T-helper 9 cell (primary cell): ENCODE results near the gene FOXN3.
"Not testable (repeated sequence)": the region's sequence is repeated elsewhere in the genome, so short reads cannot be mapped to it uniquely, and the experiment has no call there.

ENCODE experiments used
- DNase-seq: peaks from one replicate; pipeline ENCODE4 v3.0.0-alpha.2; 2020

FOXN3 gene

GRCh38 chr14:89151693-89152092, 265.3 kb downstream of the FOXN3 start:
- not testable (repeated sequence) for DNase-seq

GRCh38 chr14:89146274-89146673, 270.8 kb downstream of the FOXN3 start:
- no peak for DNase-seq

- DNase-seq = no peak
Observed at GRCh38 chr14:89144642-89145041, 272.4 kb downstream of the FOXN3 start.

- DNase-seq = no peak
Observed at GRCh38 chr14:89144066-89144465, 273.0 kb downstream of the FOXN3 start.

GRCh38 chr14:89143595-89143994, 273.4 kb downstream of the FOXN3 start:
- no peak for DNase-seq

- DNase-seq = no peak
Observed at GRCh38 chr14:89142366-89142765, 274.7 kb downstream of the FOXN3 start.

GRCh38 chr14:89141862-89142261, 275.2 kb downstream of the FOXN3 start:
- DNase-seq = no peak

- no peak for DNase-seq
Observed at GRCh38 chr14:89140326-89140725, 276.7 kb downstream of the FOXN3 start.

GRCh38 chr14:89139404-89140247, 277.4 kb downstream of the FOXN3 start:
- DNase-seq = no peak

GRCh38 chr14:89138846-89139245, 278.2 kb downstream of the FOXN3 start:
- DNase-seq = no peak

- no peak for DNase-seq
Observed at GRCh38 chr14:89137526-89138163, 279.4 kb downstream of the FOXN3 start.

- no peak for DNase-seq
Observed at GRCh38 chr14:89136587-89136986, 280.4 kb downstream of the FOXN3 start.

GRCh38 chr14:89134640-89135039, 282.4 kb downstream of the FOXN3 start:
- no peak for DNase-seq

- DNase-seq = no peak
Observed at GRCh38 chr14:89131004-89131750, 285.9 kb downstream of the FOXN3 start.

- no peak for DNase-seq
Observed at GRCh38 chr14:89129570-89129969, 287.5 kb downstream of the FOXN3 start.

- no peak for DNase-seq
Observed at GRCh38 chr14:89128311-89129026, 288.6 kb downstream of the FOXN3 start.

- DNase-seq = no peak
Observed at GRCh38 chr14:89126461-89126860, 290.6 kb downstream of the FOXN3 start.

GRCh38 chr14:89125216-89125615, 291.8 kb downstream of the FOXN3 start:
- no peak for DNase-seq

- DNase-seq = no peak
Observed at GRCh38 chr14:89123851-89124250, 293.2 kb downstream of the FOXN3 start.

GRCh38 chr14:89123215-89123614, 293.8 kb downstream of the FOXN3 start:
- no peak for DNase-seq

- DNase-seq = no peak
Observed at GRCh38 chr14:89121968-89122620, 294.9 kb downstream of the FOXN3 start.

- no peak for DNase-seq
Observed at GRCh38 chr14:89117012-89117411, 300.0 kb downstream of the FOXN3 start.
